H1 (cell line): Measurements from ENCODE around the gene PPA1. TPM values are rescaled to one million over a fixed set of nuclear protein-coding genes. Genes with fewer than 3 reads are reported as not detected.

Experiments
- BACH1 ChIP-seq: IDR thresholded peaks from 2 replicates; pipeline ENCODE4 v1.6.1; 2012; ENCODE audit warnings: low read length, improper control_type of control experiment
- CHD7 ChIP-seq: fragments of 300-600 bp; sonication (generic); IDR thresholded peaks from 2 replicates; pipeline ENCODE4 v1.7.1; 2012; ENCODE audit warnings: low read length, moderate library complexity, mild to moderate bottlenecking, inconsistent platforms; ENCODE audit not compliant: insufficient replicate concordance
- EP300 ChIP-seq, 2 experiments: IDR thresholded peaks; 1 replicate in 1 of 2; 2 replicates in 1 of 2; pipeline ENCODE4 v1.6.1; 2011 to 2012; ENCODE audit warnings: low read depth in 2 of 2, low read length in 2 of 2, mild to moderate bottlenecking in 2 of 2, borderline replicate concordance in 1 of 2, inconsistent platforms in 1 of 2, moderate library complexity in 1 of 2
- RAD21 ChIP-seq, 2 experiments: IDR thresholded peaks in 1 of 2; conservative IDR thresholded peaks in 1 of 2; 2 replicates each; pipeline ENCODE4 v1.6.1; 2011; ENCODE audit warnings: low read depth in 2 of 2, low read length in 2 of 2, improper control_type of control experiment in 1 of 2, inconsistent platforms in 1 of 2, mild to moderate bottlenecking in 1 of 2, moderate library complexity in 1 of 2
- RFX5 ChIP-seq: IDR thresholded peaks from 2 replicates; pipeline ENCODE4 v1.6.1; 2011; ENCODE audit warnings: low read depth, low read length, improper control_type of control experiment, borderline replicate concordance
- USF2 ChIP-seq: IDR thresholded peaks from 2 replicates; pipeline ENCODE4 v1.6.1; 2011; ENCODE audit warnings: low read length, improper control_type of control experiment
- polyA plus RNA-seq, 7 experiments: library from polyadenylated mRNA; depleted of rRNA in 3 of 7; stranded (reverse) in 5 of 7; unstranded in 2 of 7; fragments of >200 nt in 5 of 7; fragments of 200-250 nt in 2 of 7; gene quantifications; 1 replicate in 5 of 7; 2 replicates in 1 of 7; 4 replicates in 1 of 7; pipeline versions ENCODE4 v1.2.1 to v1.2.3, GENCODE V29; 2011 to 2013; ENCODE audit warnings: missing spikeins in 2 of 7, mixed read lengths in 2 of 7
- total RNA-seq: library from RNA; stranded (reverse); fragmentation: NEBNext Ultra II Directional; extraction: Animal tissue kit (Norgen Biotek cat#: 25700); gene quantifications from 2 replicates; pipeline ENCODE4 v1.2.1, GENCODE V29; 2021

PPA1 gene
- total and polyA plus RNA-seq, 2 of the 8 experiments (the other 6 are each of a cell fraction or from before 2014, with no cell fraction given) = 77.0 to 191 TPM

- TF ChIP-seq CHD7 = no peak
- TF ChIP-seq RFX5 = no peak
- TF ChIP-seq EP300 (IDR thresholded peaks at IDR 0.05; ENCODE audit: borderline replicate concordance in 1 of 2, low read depth in 2 of 2, low read length in 2 of 2) = no peak
- no peak for TF ChIP-seq BACH1
- no peak for TF ChIP-seq USF2
- TF ChIP-seq RAD21 (IDR thresholded peaks at IDR 0.05 in 1 of 2, conservative IDR thresholded peaks at IDR 0.05 in 1 of 2; ENCODE audit: low read depth in 2 of 2, low read length in 2 of 2) = no peak
- TF ChIP-seq, all 59 proteins: peak for 0
Measured at GRCh38 chr10:70266056-70266455, 32.8 kb upstream of the PPA1 start (continued).
